ENCODE measurements around the gene TULP4. TPM values are rescaled to one million over a fixed set of nuclear protein-coding genes. Genes with fewer than 3 reads are reported as not detected.

TULP4 gene
- total and polyA plus RNA-seq, 2 donors (not counting 1 experiment from before 2014, with no cell fraction given), result 16.8 to 88.2 TPM

DNA sequence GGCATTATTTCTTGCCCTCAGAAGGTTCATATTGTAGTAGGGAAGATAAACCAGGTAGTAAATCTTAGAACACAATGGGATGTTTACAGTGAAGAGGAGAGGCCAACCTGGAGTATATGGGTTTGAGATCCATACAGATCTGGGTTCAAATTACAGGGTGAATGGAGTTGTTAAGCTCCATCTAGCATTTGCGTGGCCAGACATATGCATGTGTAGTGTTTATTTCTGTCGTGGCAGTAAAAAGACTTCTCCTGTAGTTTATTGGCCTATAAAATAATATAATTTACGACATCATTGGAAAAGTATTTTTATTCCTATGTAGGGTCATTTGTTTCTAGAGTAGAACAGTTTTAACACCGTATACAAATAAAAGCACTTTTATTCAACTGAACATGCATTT is 25.2 kb upstream of the TULP4 start:
- Histone ChIP-seq H2AFZ (ENCODE audit: low read length) (no peak overlapping the region), H3K9ac (ENCODE audit: insufficient read depth, low read length) (no peak overlapping the region), H4K20me1 (ENCODE audit: control insufficient read depth, extremely low read depth, insufficient read depth, low read length) (no peaks in the 10 kb centered on the region), H3K4me2 (ENCODE audit: extremely low read depth, insufficient read depth, low read length) (no peak overlapping the region), H3K27me3 (ENCODE audit: control insufficient read depth, insufficient read depth, low read length) (no peaks in the 10 kb centered on the region), H3K9me3 (ENCODE audit: control insufficient read depth, insufficient read depth, low read depth, low read length) (no peaks in the 10 kb centered on the region), H3K4me1 (ENCODE audit: control insufficient read depth, extremely low read depth, insufficient read depth, low read length) (peaks cover 15% of the 10 kb centered on the region), H3K36me3 (ENCODE audit: control insufficient read depth, insufficient read depth, low read length) (no peaks in the 10 kb centered on the region), H3K79me2 (ENCODE audit: control insufficient read depth, insufficient read depth, low read length) (no peaks in the 10 kb centered on the region), H3K27ac (ENCODE audit: insufficient read depth, low read length) (no peak overlapping the region), H3K4me3 (replicated peaks in 1 of 4; ENCODE audit: control extremely low read depth in 1 of 4, insufficient read depth in 1 of 4, low read depth in 3 of 4, low read length in 4 of 4) (no peak overlapping the region)
- no peak for DNase-seq (ENCODE audit: low read depth in 2 of 2)
- no peak for TF ChIP-seq EZH2 (IDR thresholded peaks at IDR 0.05; ENCODE audit: low read length, missing control alignments)
- TF ChIP-seq, protein P1, sequence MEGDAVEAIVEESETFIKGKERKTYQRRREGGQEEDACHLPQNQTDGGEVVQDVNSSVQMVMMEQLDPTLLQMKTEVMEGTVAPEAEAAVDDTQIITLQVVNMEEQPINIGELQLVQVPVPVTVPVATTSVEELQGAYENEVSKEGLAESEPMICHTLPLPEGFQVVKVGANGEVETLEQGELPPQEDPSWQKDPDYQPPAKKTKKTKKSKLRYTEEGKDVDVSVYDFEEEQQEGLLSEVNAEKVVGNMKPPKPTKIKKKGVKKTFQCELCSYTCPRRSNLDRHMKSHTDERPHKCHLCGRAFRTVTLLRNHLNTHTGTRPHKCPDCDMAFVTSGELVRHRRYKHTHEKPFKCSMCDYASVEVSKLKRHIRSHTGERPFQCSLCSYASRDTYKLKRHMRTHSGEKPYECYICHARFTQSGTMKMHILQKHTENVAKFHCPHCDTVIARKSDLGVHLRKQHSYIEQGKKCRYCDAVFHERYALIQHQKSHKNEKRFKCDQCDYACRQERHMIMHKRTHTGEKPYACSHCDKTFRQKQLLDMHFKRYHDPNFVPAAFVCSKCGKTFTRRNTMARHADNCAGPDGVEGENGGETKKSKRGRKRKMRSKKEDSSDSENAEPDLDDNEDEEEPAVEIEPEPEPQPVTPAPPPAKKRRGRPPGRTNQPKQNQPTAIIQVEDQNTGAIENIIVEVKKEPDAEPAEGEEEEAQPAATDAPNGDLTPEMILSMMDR (conservative IDR thresholded peaks at IDR 0.05 in 1 of 2, IDR thresholded peaks at IDR 0.05 in 1 of 2; ENCODE audit: low read depth in 1 of 2, low read length in 2 of 2), result no peak

DNA sequence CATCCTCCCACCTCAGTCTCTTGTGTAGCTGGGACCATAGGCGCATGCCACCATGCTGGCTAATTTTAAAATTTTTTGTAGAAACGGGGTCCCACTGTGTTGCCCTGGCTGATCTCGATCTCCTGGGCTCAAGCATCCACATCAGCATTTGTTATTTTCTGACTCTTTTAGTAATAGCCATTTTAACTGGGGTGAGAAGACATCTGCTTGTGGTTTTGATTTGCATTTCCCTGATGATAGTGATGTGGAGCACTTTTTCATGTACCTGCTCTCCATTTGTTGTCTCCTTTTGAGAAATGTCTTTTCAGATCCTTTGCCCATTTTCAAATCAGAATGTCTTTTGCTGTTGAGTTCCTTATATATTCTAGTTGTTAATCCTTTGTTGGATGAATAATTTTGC is 22.2 kb upstream of the TULP4 start:
- Histone ChIP-seq H3K27me3 (ENCODE audit: control insufficient read depth, insufficient read depth, low read length) (no peaks in the 10 kb centered on the region), H2AFZ (ENCODE audit: low read length) (no peak overlapping the region), H3K9me3 (ENCODE audit: control insufficient read depth, insufficient read depth, low read depth, low read length) (no peaks in the 10 kb centered on the region), H3K4me2 (ENCODE audit: extremely low read depth, insufficient read depth, low read length) (no peak overlapping the region), H3K27ac (ENCODE audit: insufficient read depth, low read length) (no peak overlapping the region), H3K79me2 (ENCODE audit: control insufficient read depth, insufficient read depth, low read length) (no peaks in the 10 kb centered on the region), H3K36me3 (ENCODE audit: control insufficient read depth, insufficient read depth, low read length) (no peaks in the 10 kb centered on the region), H3K9ac (ENCODE audit: insufficient read depth, low read length) (no peak overlapping the region), H3K4me3 (replicated peaks in 1 of 4; ENCODE audit: control extremely low read depth in 1 of 4, insufficient read depth in 1 of 4, low read depth in 3 of 4, low read length in 4 of 4) (no peak overlapping the region), H4K20me1 (ENCODE audit: control insufficient read depth, extremely low read depth, insufficient read depth, low read length) (no peaks in the 10 kb centered on the region), H3K4me1 (ENCODE audit: control insufficient read depth, extremely low read depth, insufficient read depth, low read length) (peaks cover 7% of the 10 kb centered on the region)
- DNase-seq (ENCODE audit: low read depth in 2 of 2), result no peak
- no peak for TF ChIP-seq EZH2 (IDR thresholded peaks at IDR 0.05; ENCODE audit: low read length, missing control alignments)
- TF ChIP-seq, protein P1 (conservative IDR thresholded peaks at IDR 0.05 in 1 of 2, IDR thresholded peaks at IDR 0.05 in 1 of 2; ENCODE audit: low read depth in 1 of 2, low read length in 2 of 2), result no peak

DNA sequence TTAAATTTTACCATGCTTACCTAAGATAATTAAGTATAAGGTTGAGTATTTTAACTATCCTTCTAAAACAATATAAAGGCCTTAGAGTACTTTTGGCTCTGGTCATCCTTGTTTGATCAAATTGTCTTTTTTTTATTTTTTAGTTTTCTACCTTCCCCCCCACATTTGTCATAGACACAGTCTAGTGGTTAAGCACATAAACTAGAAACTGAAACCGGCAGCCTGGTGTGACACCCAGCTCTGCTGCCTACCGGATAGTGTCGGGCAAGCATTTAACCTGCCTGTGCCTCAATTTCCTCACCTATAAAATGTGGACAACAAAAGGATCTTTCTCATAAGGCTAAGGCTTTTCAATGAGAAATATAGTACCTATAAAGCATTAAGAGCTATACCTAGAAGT is 21.6 kb upstream of the TULP4 start:
- H3K27ac ChIP-seq (ENCODE audit: insufficient read depth, low read length), result no peak overlapping the region
- no peaks in the 10 kb centered on the region for H3K9me3 ChIP-seq (ENCODE audit: control insufficient read depth, insufficient read depth, low read depth, low read length)
- no peak overlapping the region for H3K4me2 ChIP-seq (ENCODE audit: extremely low read depth, insufficient read depth, low read length)
- no peak for DNase-seq (ENCODE audit: low read depth in 2 of 2)
- H3K4me3 ChIP-seq (replicated peaks in 1 of 4; ENCODE audit: control extremely low read depth in 1 of 4, insufficient read depth in 1 of 4, low read depth in 3 of 4, low read length in 4 of 4), result no peak overlapping the region
- H2AFZ ChIP-seq (ENCODE audit: low read length), result no peak overlapping the region
- no peak for TF ChIP-seq EZH2 (IDR thresholded peaks at IDR 0.05; ENCODE audit: low read length, missing control alignments)
- TF ChIP-seq, protein P1 (conservative IDR thresholded peaks at IDR 0.05 in 1 of 2, IDR thresholded peaks at IDR 0.05 in 1 of 2; ENCODE audit: low read depth in 1 of 2, low read length in 2 of 2), result no peak
- peaks cover 7% of the 10 kb centered on the region for H3K4me1 ChIP-seq (ENCODE audit: control insufficient read depth, extremely low read depth, insufficient read depth, low read length)
- H3K27me3 ChIP-seq (ENCODE audit: control insufficient read depth, insufficient read depth, low read length), result no peaks in the 10 kb centered on the region
- no peaks in the 10 kb centered on the region for H3K79me2 ChIP-seq (ENCODE audit: control insufficient read depth, insufficient read depth, low read length)
- H3K9ac ChIP-seq (ENCODE audit: insufficient read depth, low read length), result no peak overlapping the region
- H4K20me1 ChIP-seq (ENCODE audit: control insufficient read depth, extremely low read depth, insufficient read depth, low read length), result no peaks in the 10 kb centered on the region
- H3K36me3 ChIP-seq (ENCODE audit: control insufficient read depth, insufficient read depth, low read length), result no peaks in the 10 kb centered on the region

All from fibroblast of lung (primary cell).